HG02938 (cell line): Measurements from ENCODE around the gene SLC46A1.
A peak's percentile ranks its signal among the peaks of the same experiment; 100 is the strongest.

Source experiments
- ATAC-seq: cut with Tn5 transposase; IDR thresholded peaks from one replicate; pipeline ENCODE4 v1.9.1; 2021; ENCODE audit warnings: mild to moderate bottlenecking, moderate library complexity; ENCODE audit not compliant: unreplicated experiment

The SLC46A1 gene

DNA sequence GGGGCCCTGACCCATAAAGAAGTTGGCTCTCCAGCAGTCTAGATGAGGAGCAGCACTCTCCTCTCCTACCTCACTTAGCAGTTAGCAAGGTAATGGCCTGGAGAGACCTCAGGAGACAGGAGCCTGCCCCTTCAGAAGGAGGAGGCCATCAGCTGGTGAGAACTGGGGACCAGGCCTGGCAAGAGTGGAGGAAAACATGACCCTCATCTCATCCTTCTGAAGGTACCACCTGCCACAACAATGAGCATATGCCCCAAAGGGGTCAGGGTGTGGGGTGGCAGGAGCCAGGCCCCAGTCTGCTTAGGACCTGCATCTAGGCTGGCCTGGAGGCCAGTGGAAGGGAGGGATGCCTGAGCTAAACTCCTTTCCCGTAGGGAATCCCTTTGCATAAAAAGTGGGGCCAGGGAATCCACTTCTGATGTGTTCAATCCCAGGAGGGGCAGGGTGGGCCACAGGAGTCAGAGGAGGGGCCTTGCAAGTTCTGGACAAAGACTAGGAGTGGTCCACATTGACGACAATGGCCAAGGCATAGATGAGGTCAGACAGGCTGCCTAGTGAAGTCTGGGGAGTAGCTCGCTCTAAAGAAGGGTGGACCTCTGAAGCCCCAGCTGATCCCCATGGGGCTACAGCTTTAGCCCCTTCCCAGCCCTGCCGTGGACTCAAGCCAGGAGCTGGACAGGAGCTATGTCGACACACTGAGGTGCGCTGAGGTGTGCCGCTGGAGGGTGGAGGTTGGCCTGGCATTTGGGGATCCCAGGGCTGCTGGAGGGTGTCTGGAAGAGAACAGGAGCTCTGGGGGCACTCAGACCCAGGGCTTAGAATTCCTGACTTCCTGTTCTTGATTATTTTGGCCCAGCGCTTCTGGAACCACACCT, 42.0 kb downstream of the SLC46A1 start:
- ATAC-seq = no peak

GRCh38 chr17:28363186-28363585, 42.8 kb downstream of the SLC46A1 start:
- ATAC-seq = no peak

GRCh38 chr17:28357901-28358197, 48.2 kb downstream of the SLC46A1 start:
- ATAC-seq = no peak

DNA sequence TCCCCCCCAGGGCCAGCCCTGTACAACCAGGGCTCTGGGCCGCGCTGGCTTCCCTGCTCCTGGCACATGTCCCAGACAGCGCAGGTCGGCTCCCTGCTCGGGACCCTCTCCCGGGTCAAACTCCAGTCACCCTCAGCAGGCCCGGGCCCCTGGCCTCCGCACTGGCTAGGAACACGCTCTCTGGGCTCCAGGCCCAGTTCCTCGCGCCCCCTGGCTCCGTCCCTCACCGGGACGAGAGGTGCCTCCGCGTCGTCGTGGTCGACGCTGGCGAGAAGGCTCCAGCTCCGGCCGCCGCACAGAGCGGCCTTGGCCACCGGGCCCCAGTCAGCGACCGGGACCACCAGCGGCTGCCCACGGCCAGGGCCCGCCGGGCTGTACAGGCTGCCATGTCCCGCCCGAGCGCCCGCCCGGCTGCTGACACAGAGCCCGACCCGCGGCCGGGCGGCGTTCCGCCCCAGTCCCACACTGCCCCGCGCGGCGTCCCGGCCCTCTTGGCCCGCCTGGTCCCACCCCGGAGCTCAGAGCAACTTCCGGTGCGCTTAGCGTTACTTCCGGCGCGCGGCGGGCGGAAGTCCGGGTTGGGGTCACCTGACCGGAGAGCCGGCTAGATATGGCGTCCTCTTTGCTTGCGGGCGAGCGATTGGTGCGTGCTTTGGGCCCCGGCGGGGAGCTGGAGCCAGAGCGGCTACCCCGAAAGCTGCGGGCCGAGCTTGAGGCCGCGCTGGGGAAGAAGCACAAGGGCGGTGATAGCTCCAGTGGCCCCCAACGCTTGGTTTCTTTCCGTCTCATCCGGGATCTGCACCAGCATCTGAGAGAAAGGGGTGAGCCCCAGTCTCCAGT, 48.7 kb downstream of the SLC46A1 start, which contains the start of gene POLDIP2:
TSS of gene POLDIP2 (minus strand) at position 467 of the 840 bp plus-strand sequence. CDS start at position 388, 79 bp downstream.
- ATAC-seq = peak; percentile 92

DNA sequence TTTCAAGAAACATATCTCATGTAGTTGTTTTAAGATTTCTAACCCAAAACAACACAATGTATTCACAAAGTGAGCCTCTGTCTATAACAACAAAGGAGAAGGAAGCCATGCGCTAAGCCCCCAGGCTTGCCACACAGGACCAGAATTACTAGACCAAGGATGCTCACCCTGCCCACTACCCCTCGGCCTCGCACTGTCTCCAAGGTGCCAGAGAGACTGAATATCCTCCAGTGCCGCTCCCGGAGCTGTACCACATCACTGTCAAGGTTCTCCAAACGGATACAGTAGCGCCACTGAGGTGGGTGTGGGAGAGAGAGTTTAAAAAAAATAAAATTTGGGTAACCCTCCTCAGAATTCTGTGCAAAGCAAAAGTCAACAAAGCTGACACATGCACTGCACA, 55.7 kb downstream of the SLC46A1 start:
- ATAC-seq = no peak

GRCh38 chr17:28348979-28349378, 57.0 kb downstream of the SLC46A1 start:
- no peak for ATAC-seq

GRCh38 chr17:28347261-28347891, 58.6 kb downstream of the SLC46A1 start:
- no peak for ATAC-seq

DNA sequence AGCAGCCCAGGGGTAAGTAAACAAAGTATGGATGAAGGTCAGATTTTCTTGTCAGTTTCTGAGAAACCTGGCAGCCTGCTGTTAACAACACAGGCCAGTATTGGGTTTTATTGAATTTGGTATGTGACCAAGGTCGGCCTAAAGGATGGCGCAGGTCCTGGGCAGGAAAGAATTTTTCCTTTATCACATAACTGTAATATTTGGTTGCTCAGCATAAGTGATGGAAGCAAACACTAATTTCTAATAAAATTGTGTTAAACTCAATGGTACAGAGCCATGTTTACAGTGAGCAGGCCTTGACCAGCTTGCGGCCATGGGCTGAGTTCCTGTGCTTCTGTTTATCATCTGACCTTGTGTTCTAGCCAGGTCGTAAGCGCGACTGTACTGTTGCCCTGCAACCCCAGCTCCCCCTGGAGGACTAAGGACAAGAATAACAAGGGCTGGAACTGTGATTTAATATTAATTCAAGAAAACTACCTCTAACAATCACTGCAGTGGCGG, 59.2 kb downstream of the SLC46A1 start:
- no peak for ATAC-seq

DNA sequence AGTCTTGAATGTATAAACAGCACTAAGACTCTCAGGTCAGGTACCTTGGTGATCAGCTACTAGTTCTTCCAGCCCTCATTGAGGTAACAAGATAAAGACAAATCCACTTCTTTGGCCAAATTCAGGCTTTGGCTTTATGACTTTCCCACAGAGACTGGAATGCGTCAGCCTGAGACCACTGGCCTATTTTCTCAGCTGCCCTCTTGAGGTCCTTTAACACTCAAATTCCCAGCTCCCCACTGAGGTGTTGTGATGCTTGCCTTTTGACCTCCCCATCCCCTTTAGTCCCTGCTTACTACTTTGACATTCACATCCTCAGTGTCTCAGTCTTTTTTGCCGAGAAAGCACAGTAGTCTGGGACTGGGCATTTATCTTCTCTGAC, 59.8 kb downstream of the SLC46A1 start:
- ATAC-seq = no peak

DNA sequence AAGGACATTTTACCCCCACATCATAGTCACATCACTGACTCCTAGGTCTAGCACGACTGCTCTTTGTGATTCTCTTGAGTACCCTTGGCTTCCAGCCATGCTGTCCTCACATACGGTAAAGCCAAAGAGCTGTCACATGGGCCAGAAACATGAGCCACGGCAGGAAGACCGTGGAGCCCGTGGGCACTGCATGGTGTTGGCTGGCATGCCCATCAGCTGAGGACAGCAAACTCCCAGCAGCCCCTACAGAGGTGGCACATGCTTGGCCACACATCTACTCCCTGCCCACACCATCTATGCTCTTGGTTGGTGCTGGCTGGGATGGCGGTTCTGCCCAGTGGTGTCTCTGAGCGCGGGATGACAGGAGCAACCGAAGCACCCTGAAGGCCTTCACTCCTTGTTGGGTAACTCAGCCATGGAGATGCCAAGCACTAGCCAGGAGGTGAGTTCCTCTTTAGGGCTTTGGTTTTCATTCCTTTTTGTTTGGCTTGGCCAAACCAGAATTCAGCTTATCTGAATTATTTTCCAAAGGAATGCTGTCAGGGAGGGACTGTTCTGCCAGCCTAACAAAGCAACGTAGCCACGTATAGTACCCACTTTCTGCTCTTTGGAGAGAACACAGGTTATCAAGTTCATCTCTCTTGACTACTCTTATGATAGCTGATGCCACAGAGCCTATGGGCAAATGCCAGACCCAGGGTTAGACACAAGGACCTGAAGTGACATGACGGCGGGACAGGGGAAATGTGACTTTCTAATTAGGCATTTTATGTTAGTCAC, 60.4 kb downstream of the SLC46A1 start:
- no peak for ATAC-seq
